GM12873 (cell line): Measurements from ENCODE around the gene ACBD6.

ENCODE experiments used
- TF ChIP-seq, protein P1 (sequence below): IDR thresholded peaks from 2 replicates; pipeline ENCODE4 v1.5.1; 2012; ENCODE audit warnings: low read depth, mild to moderate bottlenecking, moderate library complexity, low read length, control low read depth; ENCODE audit not compliant: insufficient read depth; ENCODE audit errors: missing control alignments

ACBD6 gene

GRCh38 chr1:180402551-180402950 lies 99.8 kb downstream of the ACBD6 start:
- TF ChIP-seq, protein P1, sequence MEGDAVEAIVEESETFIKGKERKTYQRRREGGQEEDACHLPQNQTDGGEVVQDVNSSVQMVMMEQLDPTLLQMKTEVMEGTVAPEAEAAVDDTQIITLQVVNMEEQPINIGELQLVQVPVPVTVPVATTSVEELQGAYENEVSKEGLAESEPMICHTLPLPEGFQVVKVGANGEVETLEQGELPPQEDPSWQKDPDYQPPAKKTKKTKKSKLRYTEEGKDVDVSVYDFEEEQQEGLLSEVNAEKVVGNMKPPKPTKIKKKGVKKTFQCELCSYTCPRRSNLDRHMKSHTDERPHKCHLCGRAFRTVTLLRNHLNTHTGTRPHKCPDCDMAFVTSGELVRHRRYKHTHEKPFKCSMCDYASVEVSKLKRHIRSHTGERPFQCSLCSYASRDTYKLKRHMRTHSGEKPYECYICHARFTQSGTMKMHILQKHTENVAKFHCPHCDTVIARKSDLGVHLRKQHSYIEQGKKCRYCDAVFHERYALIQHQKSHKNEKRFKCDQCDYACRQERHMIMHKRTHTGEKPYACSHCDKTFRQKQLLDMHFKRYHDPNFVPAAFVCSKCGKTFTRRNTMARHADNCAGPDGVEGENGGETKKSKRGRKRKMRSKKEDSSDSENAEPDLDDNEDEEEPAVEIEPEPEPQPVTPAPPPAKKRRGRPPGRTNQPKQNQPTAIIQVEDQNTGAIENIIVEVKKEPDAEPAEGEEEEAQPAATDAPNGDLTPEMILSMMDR: no peak

DNA sequence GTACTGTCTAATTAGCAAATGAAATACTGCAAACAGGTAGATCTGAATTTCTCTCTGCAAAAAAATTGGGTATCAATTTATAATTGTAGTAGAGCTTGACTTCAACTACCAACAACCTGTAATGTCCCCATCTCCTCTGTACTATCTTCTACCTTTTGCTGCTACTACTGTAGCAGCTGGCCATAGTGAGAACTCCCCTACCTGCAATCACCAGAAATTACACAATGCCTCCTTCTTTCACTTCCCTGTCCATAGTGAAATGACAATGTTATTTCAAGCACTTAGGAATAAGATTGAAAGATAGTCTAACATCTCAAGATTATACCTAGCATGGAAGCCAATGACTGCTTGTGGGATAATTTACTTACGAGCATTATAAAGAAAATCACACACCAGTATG lies 100.4 kb downstream of the ACBD6 start:
- TF ChIP-seq, protein P1: no peak

DNA sequence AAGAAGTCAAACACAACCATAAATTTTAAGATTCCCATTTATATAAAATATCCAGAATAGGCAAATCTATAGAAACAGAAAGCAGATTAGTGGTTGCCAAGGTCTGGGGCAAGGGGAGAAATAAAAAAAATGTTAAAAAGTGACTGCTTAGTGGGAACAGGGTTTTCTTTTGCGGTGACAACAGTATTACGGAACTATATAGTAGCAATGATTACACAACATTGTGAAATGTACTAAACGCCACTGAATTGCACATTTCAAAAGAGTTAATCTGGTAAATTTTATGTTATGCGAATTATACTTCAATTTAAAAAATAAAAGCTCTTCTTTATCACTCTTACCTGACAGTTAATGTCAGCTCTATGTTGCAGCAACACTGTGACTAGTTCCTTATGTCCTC lies 105.2 kb downstream of the ACBD6 start:
- TF ChIP-seq, protein P1: no peak

DNA sequence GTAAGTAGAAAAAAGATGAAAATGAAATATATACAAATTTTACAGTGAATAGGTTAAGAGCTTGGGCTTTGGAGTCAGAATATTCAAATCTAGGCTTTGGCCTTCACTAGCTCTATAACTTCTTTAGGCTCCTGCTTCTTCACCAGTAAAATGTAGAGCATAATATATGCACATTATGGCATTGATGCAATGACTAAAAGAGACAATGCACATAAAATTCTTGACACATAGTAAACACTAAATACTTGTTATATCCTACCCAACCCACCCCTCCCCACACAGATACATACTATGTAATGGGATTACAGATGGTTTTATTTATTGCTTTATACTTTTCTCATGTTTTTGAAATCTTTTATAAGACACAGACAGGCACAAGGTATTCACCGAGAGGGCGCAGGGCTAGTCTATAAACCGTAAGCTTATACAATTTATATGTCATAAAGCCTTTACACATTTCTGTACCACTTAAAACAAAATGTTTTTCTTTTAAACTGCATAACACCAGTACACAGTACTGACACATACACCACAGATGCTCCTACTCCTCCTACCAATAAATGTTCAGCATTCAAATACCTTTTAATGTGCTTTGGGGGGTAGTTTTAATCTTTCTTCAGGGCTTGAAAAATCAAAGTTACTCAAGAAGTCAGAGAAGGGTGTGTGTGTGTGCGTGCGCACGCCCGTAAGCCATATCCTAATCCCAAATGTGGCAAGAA lies 109.8 kb downstream of the ACBD6 start:
- TF ChIP-seq, protein P1: no peak

DNA sequence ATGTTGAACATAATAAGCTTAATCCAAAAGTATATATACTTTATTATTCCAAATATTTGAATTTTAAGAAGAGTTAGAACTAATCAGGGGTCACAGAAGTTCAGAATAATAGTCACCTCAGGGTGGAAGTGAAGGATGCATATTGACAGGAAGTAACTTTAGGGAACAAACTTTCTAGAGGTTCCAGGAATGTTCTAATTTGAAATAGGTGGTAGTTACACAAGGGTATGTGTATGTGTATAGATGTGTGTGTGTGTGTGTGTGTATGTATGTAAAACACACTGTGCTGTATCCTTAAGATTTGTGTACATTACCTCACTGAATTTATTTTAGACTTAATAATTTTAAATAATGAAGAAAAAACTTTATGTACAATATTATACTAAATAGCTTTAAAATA lies 110.4 kb downstream of the ACBD6 start:
- TF ChIP-seq, protein P1: no peak

DNA sequence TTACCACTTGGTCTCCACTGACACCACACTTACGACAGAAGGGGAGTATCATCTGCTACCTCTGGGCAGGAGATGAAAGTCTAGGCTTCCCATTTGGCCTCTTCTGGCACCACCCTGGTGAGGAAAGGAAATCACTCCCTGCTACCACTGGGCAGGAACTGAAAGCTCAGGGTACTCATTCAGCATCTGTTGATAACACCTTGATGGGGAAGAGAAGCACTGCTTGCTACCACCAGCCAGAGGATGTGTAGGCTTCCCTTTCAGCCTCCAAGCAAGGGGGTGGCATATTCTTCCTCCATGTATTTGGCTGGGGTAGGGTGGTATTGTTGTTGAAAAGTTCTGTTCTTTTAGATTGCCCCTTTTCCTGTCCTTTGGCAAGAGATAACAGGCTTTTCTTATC lies 115.0 kb downstream of the ACBD6 start:
- TF ChIP-seq, protein P1: no peak

GRCh38 chr1:180386745-180387367 lies 115.5 kb downstream of the ACBD6 start:
- TF ChIP-seq, protein P1: no peak
